ENCODE data around the gene CAB39. TPM values are rescaled to one million over a fixed set of nuclear protein-coding genes. Genes with fewer than 3 reads are reported as not detected.

CAB39 gene
- total RNA-seq, 1 experiment from 2014 or later = 40.4 TPM

GRCh38 chr2:230793572-230794359 is 81.1 kb downstream of the CAB39 start:
- intact Hi-C loops (cut with micrococcal nuclease; ENCODE audit: unreplicated experiment) = no loop called here
- no peak for TF ChIP-seq CTCF (IDR thresholded peaks at IDR 0.05; ENCODE audit: insufficient read depth in 1 of 2, low read depth in 1 of 2, low read length in 1 of 2, severe bottlenecking in 1 of 2, unreplicated experiment in 1 of 2)
- Mint-ChIP-seq H3K9me3 (ENCODE audit: unreplicated experiment) (peaks cover 4% of the 10 kb centered on the region), H3K27me3 (ENCODE audit: insufficient read depth, unreplicated experiment) (no peaks in the 10 kb centered on the region), H3K4me1 (ENCODE audit: low read depth, unreplicated experiment) (no peaks in the 10 kb centered on the region), H3K27ac (ENCODE audit: unreplicated experiment) (no peak overlapping the region), H3K36me3 (ENCODE audit: insufficient read depth, unreplicated experiment) (peaks cover 24% of the 10 kb centered on the region), H3K4me3 (ENCODE audit: unreplicated experiment) (no peak overlapping the region)
- CTCF ChIA-PET = no interaction called here
- H3K4me1 ChIP-seq = no peaks in the 10 kb centered on the region; the same call in 1 of the 2 replicates
- POLR2A ChIA-PET = no interaction called here
- peaks cover 3% of the 10 kb centered on the region for H3K9me3 ChIP-seq
- no TSS peak for BruUV-seq (replicated peaks)
- no peaks in the 10 kb centered on the region for H3K36me3 ChIP-seq (ENCODE audit: control insufficient read depth, insufficient read depth, low read length)
- no peaks in the 10 kb centered on the region for H3K27me3 ChIP-seq (replicated peaks; ENCODE audit: control insufficient read depth, insufficient read depth, low read length)
- DNase-seq = no peak
- no peak overlapping the region for H3K4me3 ChIP-seq (ENCODE audit: low read depth, low read length)

GRCh38 chr2:230794497-230794896 is 81.9 kb downstream of the CAB39 start:
- no peaks in the 10 kb centered on the region for H3K36me3 ChIP-seq (ENCODE audit: control insufficient read depth, insufficient read depth, low read length)
- CTCF ChIA-PET = no interaction called here
- H3K4me3 Mint-ChIP-seq (ENCODE audit: unreplicated experiment) = no peak overlapping the region

GRCh38 chr2:230795856-230796255 is 83.2 kb downstream of the CAB39 start:
- H3K36me3 ChIP-seq (ENCODE audit: control insufficient read depth, insufficient read depth, low read length) = no peaks in the 10 kb centered on the region
- no peak overlapping the region for H3K4me3 Mint-ChIP-seq (ENCODE audit: unreplicated experiment)

More at GRCh38 chr2:230794497-230794896, 81.9 kb downstream of the CAB39 start:
- H3K4me3 ChIP-seq (ENCODE audit: low read depth, low read length) = no peak overlapping the region
- POLR2A ChIA-PET = no interaction called here
- Mint-ChIP-seq H3K4me1 (ENCODE audit: low read depth, unreplicated experiment) (no peaks in the 10 kb centered on the region), H3K36me3 (ENCODE audit: insufficient read depth, unreplicated experiment) (peaks cover 24% of the 10 kb centered on the region), H3K27me3 (ENCODE audit: insufficient read depth, unreplicated experiment) (no peaks in the 10 kb centered on the region), H3K9me3 (ENCODE audit: unreplicated experiment) (no peaks in the 10 kb centered on the region), H3K27ac (ENCODE audit: unreplicated experiment) (no peak overlapping the region)
- no peak for DNase-seq
- intact Hi-C loops (cut with micrococcal nuclease; ENCODE audit: unreplicated experiment) = no loop called here
- no TSS peak for BruUV-seq (replicated peaks)
- no peaks in the 10 kb centered on the region for H3K27me3 ChIP-seq (replicated peaks; ENCODE audit: control insufficient read depth, insufficient read depth, low read length)
- H3K9me3 ChIP-seq = no peaks in the 10 kb centered on the region
- H3K4me1 ChIP-seq = no peaks in the 10 kb centered on the region; the same call in 1 of the 2 replicates
- no peak for TF ChIP-seq CTCF (IDR thresholded peaks at IDR 0.05; ENCODE audit: insufficient read depth in 1 of 2, low read depth in 1 of 2, low read length in 1 of 2, severe bottlenecking in 1 of 2, unreplicated experiment in 1 of 2)

More at GRCh38 chr2:230795856-230796255, 83.2 kb downstream of the CAB39 start:
- H3K9me3 Mint-ChIP-seq (ENCODE audit: unreplicated experiment) = no peaks in the 10 kb centered on the region
- Histone ChIP-seq H3K4me1 (no peaks in the 10 kb centered on the region; the same call in 1 of the 2 replicates), H3K27me3 (replicated peaks; ENCODE audit: control insufficient read depth, insufficient read depth, low read length) (no peaks in the 10 kb centered on the region), H3K4me3 (ENCODE audit: low read depth, low read length) (no peak overlapping the region), H3K9me3 (no peaks in the 10 kb centered on the region)
- TF ChIP-seq CTCF (IDR thresholded peaks at IDR 0.05; ENCODE audit: insufficient read depth in 1 of 2, low read depth in 1 of 2, low read length in 1 of 2, severe bottlenecking in 1 of 2, unreplicated experiment in 1 of 2) = no peak
- ChIA-PET CTCF (no interaction called here), POLR2A (no interaction called here)
- H3K27ac Mint-ChIP-seq (ENCODE audit: unreplicated experiment) = no peak overlapping the region
- H3K4me1 Mint-ChIP-seq (ENCODE audit: low read depth, unreplicated experiment) = no peaks in the 10 kb centered on the region
- intact Hi-C loops (cut with micrococcal nuclease; ENCODE audit: unreplicated experiment) = loop anchor here (5.0 kb wide), 2 partner anchors 34 to 184 kb away; no protein-coding TSS in a partner anchor
- H3K27me3 Mint-ChIP-seq (ENCODE audit: insufficient read depth, unreplicated experiment) = no peaks in the 10 kb centered on the region
- no peak for DNase-seq
- H3K36me3 Mint-ChIP-seq (ENCODE audit: insufficient read depth, unreplicated experiment) = peaks cover 30% of the 10 kb centered on the region
- BruUV-seq (replicated peaks) = no TSS peak

All from Caco-2 (cell line).